Stimulated activated CD8-positive, alpha-beta memory T cell treated with anti-CD3 and anti-CD28 coated beads, Interleukin-15, amount 100 ng/mL, for 4 hours (primary cell): ENCODE measurements around the gene PCP4L1.
"Not testable (repeated sequence)": the region's sequence is repeated elsewhere in the genome, so short reads cannot be mapped to it uniquely, and the experiment has no call there.

ENCODE experiments used
- DNase-seq, 2 donors: peaks; one replicate each; pipeline ENCODE4 v3.0.0-alpha.2; 2020; ENCODE audit warnings: low read depth in 2 of 2

The PCP4L1 gene

DNA sequence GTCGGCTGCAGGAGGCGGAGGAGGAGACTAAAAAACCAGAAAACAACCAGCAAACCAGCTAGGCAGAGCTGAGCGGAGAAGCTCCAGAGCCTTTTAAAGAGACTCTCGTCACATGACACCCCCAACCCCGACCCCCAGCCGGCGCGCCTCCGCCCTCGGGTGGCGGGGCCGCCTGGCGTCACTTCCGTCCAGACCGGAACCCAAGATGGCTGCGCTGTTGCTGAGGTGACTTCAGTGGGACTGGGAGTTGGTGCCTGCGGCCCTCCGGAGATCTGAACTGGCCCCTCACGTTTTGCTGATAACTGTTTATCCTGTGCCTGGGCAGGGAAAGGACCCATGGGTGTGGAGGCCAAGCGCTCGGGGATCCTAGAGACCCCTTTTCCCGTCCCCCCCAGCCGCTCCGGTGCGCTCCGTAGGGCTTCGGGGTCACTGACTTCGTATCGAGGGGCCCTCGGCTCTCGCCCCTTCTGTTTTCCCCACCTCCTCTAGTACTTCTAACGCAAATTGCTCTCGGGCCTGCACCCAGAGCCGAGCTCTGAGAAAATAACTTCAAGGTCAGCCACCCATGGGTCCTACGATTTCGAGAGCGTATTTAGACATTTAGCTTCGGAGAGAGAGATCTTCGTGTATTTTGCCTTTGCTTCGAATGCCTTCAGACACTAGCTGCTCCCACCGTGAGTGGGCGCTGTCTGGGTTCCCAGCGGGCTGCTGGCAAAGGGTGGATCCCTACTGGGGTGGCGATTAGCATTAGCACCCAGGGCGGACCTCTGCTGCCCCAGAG, 55.8 kb downstream of the PCP4L1 start, which contains the start of gene SDHC:
Gene SDHC (plus strand): TSS at position 181 of the 781 bp plus-strand sequence. CDS start 25 bp downstream, at position 206.
- DNase-seq = peak; percentile 74 to 77

DNA sequence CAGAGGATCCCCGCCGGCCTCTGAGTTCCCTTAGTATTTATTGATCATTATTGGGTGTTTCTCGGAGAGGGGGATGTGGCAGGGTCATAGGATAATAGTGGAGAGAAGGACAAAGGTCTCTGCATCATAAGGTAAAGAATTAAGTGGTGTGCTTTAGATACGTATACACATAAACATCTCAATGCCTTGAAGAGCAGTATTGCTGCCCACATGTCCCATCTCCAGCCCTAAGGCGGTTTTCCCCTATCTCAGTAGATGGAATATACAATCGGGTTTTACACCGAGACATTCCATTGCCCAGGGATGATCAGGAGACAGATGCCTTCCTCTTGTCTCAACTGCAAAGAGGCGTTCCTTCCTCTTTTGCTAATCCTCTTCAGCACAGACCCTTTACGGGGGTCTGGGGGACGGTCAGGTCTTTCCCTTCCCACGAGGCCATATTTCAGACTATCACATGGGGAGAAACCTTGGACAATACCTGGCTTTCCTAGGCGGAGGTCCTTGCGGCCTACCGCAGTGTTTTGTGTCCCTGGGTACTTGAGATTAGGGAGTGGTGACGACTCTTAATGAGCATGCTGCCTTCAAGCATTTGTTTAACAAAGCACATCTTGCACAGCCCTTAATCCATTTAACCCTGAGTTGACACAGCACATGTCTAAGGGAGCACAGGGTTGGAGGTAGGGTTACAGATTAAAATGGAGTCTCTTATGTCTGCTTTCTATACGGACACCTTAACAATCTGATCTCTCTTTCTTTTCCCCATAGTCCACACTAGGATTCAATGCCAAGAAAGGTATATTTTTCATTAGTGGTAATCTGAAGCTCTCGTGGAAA, 57.5 kb downstream of the PCP4L1 start:
- DNase-seq = not testable (repeated sequence)

DNA sequence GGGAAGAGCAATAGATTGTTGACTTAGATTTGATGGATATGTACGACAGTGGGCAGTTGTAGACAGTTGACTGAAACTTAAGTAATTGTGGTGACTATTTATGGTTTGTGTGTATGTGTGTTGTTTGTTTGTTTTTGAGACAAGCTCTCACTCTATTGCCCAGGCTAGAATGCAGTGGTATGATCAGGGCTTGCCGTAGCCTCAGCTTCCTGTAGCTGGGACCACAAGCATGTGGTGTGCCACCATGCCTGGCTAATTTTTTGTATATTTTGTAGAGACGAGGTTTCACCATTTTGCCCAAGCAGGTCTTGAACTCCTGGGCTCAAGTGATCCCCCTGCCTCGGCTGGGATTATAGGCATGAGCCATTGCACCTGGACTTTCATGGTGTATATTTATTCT, 65.5 kb downstream of the PCP4L1 start:
- DNase-seq = no peak

DNA sequence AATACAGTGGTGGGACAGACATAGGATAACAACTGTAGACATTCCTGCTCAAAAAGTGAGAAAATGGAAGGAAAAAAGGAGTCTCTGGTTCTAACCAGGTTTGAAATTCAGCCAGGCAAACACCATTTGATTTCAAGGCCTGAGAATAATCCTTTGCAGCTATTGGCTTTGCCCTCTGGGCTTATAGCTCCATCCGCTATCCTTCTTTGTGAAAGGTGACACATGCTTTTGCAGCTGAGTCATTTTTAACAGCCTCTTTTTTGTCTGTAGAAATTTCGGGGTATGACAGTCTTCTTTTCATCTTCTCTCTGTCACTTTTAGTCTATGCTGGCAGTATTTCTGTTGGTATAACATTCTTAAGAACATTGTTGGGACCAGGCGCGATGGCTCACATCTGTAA, 71.8 kb downstream of the PCP4L1 start:
- DNase-seq = no peak

DNA sequence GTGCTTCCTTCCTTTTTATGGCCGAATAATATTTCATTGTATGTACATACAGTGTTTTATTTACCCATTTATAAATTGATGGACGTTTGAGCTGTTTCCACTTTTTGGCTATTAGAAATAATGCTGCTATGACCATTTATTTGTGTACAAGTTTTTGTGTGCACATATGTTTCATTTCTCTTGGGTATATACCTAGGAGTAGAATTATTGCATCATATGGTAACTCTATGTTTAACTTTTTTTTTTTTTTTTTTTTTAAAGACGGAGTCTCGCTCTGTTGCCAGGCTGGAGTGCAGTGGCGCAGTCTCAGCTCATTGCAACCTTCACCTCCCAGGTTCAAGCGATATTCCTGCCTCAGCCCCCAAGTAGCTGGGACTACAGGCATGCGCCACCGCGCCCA, 74.6 kb downstream of the PCP4L1 start:
- DNase-seq = no peak
